Endothelial cell of hepatic sinusoid (primary cell): Measurements from ENCODE around the gene HAPSTR1.
"Not testable (repeated sequence)": the region's sequence is repeated elsewhere in the genome, so short reads cannot be mapped to it uniquely, and the experiment has no call there.

Source experiments
- in situ Hi-C: cut with HindIII; loops from 2 replicates; pipeline ENCODE4 v1.10.0; 2017; ENCODE audit warnings: low sequenced_read_pairs

HAPSTR1 gene

DNA sequence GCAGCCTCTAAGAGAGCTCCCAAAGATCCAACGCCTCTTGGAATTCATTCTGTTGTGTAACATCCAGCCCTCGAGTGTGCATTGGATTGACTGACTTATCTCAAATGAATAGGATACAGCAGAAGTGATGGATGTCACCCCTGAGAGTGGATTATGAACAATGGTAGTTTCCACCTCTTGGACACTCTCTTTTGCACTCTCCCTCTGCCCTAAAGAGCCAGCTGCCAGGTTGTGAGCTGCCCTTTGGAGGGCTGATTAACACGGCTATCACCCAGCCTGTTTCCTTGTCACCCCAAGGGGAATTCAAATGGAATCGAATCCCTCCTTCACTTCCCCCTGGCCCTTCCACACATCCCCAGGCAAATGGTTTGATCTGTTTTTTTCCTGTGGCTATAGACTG, 21.2 kb upstream of the HAPSTR1 start:
- in situ Hi-C loops: no loop called here

DNA sequence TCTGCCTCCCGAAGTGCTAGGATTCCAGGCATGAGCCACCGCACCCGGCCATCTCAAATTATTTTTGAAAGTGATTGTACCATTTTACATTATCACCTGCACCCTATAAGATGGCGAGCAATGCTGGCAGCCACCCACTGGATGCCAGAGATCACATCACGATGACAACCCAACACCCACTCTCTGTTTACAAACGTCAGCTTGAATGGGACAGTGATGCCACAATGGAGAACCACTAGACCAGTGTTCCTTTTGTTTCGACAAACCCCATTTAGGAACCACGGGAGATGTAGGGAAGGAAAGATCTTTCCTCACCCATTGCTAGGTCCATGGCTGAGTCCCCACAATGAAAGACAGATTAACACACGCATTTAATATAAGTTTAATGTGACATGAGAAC, 20.1 kb upstream of the HAPSTR1 start:
- in situ Hi-C loops: no loop called here

DNA sequence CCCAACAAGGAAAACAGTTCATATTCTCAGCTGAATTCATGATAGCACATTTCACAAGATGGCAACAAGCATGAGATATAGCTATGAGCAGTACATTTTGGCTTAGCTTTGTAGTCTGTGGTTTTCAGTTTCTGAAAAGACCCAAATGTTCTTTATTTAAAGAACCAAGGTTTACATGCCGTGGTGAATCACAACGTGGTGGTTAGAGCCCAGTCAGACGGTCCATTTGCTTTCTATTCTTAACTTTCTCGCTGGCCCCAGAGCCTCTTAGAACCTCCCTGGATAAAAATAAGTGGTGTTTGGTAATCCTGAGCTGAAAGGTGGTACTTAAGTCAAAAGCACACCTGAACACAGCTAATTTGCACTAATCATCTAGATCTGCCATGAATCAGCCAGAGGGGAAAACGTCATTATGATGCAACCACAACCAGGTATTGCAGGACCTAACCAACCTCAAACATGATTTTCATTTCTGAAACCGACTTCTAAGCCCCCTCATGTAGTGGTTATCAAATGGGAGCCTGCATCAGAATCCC, 18.6 kb upstream of the HAPSTR1 start:
- in situ Hi-C loops: no loop called here

DNA sequence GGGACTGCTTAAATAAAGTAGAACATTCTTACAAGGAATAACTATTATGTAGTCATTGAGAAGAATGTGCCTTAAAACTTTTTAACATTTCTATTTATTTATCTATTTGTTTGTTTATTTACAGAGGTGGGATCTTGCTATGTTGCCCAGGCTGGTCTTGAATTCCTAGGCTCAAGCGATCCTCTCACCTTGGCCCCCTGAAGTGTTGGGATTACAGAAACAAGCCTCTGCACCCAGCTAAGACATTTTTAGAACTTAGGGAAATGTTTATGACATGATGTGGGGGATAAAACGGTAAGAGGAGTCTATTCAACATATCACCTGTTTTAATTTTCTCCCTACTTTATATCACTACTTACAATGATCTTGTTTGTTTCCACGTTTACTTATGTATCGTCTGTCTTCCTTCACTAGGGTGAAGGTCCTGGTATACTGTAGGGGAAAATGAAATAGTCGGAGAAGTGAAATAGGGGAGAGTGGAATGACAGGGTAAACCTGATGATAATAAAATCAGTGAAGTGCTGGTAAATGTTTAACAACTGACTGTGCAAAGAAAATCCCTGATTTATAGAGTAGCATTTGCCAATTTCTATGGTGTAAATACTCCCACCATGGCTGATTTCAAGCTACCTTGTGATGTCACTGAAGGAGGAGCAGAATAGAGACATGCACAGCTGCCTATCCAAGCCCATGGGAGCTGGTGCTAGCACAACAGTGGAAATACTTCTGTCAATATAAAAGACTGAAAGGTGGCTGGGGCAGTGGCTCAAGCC, 16.0 kb upstream of the HAPSTR1 start:
- in situ Hi-C loops: no loop called here

DNA sequence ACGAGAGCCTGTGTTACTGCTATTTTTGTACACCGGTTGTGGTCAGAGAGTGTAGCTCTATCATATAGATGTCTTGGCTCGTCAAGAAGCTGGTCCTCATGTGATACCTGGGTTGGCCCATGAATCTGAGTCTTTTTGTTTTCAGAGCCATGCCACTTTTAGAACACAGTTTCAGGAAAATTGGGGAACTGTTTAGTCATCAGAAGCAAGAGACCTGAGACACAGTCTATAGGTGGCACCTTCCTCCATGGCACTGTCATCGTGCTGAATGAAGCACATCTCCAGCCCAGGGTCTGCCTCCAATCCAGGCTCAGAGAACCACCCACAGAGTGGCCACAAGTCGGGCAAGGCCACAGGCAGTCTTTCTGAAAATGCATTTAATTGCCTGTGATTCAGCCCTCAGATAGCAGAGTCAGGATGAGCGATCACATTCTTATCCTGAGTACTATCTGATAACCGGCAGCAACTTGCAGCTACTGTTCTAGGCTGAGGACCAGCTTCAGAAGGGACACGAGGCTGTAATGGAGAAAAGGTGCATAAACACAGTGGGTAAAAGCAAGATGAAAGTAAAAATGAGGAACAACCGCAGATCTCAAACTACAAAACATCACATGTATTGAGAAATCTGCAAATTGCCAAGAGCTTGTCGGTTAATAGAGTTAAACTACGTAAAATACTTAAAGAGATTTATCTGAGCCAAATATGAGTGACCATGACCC, 14.2 kb upstream of the HAPSTR1 start:
- in situ Hi-C loops: no loop called here

DNA sequence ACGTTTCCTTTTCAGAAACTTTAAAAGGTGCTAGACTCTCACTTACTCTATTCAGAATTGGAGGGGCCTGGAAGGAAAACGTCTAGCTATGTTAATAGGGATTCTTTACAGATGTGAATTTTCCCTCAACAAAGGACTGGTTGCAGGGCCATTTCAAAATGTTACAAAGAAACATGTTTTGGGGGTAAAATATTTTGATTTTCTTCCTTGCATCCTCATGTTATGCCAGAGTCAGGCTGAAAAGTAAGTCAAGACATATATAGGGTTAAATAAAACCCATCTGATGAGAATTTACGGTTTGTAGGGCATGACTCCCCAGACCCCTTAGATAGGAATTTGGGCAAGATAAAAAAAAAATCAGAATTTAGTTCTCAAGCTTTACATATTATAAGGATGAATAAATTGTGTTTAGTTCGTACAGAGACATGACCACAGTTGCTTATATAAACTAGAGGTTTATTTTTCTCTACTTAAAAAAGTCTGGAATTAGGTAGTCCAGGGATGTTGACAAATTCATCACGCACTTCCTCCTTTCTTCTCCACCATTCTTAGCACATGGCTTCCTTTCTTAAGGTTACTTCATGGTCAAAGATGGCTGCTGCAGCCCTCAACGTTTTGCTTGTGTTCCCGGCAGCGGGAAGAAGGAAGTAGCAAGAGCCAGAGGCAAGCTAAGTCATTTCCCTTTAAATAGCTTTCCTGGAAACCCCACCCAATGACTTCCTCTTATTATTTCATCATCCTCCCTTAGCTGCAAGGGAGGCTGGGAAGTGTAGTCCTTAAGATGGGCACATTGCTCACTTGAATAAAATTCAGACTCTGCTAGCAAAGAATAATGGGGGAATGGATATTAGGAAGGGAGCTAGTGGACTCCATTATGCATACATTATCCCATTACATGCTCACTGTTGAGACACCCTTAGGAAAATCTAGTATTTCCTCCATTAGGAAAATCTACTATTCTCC, 12.7 kb upstream of the HAPSTR1 start:
- in situ Hi-C loops: not testable (repeated sequence)

DNA sequence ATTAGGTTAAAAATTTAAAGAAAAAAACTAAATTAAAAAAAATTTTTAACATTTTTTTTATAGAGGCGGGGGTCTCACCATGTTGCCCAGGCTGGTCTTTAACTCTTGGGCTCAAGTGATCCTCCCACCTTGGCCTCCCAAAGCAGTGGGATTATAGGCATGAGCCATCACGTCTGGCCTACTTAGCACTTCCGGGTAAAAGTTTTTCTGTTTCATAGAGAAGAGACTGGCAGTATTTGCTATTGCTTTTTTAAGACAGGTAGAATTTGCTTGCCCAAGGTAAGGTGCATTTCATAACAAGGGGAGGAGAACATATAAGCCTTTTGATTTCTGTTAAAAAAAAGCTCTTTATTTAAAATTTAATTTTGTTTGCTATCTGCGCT, 12.0 kb upstream of the HAPSTR1 start:
- in situ Hi-C loops: no loop called here

DNA sequence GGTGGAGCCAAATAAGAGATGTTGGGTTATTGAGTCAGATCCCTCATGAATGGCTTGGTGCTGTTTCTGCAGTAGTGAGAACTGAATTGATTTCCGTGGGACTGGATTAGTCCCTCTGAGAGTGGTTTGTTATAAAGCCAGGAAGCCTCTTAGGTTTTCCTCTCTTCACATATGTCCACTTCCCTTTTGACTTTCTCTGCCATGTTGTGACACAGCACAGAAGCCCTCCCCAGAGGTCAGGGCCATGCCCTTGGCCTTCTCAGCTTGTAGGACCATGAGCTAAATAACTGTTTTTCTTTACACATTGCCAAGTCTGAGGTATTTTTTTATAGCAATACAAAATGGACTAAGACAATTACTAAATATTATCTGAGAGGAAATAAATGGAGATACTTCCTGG, 10.3 kb upstream of the HAPSTR1 start:
- in situ Hi-C loops: no loop called here

DNA sequence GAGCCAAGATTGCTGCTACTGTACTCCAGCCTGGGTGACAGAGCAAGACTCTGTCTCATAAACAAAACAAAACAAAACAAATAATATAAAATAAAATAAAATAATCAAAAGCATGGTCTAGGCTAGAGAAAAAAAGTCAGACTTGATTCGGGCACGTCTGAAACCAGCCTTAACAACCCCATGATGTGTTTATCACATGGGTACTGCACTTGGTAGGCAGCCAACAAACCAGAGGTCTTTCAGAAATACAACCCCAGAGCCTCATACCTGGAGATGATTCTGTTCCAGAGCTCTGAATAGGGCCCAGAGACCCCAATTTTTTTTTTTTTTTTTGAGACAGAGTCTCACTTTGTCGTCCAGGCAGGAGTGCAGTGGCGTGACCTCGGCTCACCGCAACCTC, 9.6 kb upstream of the HAPSTR1 start:
- in situ Hi-C loops: no loop called here

DNA sequence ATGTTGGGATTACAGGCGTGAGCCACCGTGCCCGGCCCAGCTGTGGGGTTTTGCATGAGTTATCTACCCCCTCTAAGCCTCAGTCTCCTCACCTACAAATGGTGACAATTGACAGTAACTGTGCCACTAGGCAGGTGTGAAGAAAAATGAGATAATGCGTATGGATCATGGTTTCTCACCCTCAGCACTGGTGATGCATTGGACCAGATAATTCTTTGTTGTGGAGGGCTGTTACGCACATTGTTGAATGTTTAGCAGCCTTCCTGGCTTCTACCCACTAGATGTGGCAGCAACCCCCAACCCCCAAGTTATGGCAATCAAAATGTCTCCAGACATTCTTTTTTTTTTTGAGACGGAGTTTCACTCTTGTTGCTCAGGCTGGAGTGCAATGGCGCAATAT, 9.0 kb upstream of the HAPSTR1 start:
- in situ Hi-C loops: no loop called here

DNA sequence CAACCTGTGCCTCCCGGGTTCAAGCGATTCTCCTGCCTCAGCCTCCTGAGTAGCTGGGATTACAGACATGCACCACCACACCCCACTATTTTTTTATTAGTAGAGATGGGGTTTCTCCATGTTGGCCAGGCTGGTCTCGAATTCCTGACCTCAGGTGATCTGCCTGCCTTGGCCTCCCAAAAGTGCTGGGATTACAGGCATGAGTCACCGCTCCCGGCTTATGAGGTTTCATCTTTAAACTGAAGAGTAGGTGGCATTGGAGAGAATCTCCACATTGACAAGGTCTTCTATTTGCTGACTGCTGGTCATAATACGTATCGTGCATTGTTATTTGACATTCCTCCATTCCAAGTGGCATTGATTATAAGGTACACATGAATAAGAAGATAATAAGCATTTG, 3.7 kb upstream of the HAPSTR1 start:
- in situ Hi-C loops: not testable (repeated sequence)

DNA sequence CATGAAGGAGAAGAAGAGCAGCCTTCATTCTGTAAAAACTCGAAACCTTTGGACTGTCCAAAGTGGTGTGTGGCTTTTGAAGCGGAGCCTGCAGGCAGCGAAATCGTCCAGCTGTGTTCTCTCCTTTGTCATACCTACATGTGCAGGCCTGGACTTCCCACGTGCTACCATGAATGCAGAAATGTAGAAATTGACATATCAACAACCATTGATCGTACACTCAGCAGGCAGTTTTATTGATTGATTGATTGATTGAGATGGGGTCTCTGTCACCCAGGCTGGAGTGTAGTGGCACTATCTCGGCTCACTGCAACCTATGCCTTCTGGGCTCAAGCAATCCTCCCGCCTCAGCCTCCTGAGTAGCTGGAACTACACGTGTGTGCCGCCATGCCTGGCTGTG, 2.6 kb upstream of the HAPSTR1 start:
- in situ Hi-C loops: no loop called here

DNA sequence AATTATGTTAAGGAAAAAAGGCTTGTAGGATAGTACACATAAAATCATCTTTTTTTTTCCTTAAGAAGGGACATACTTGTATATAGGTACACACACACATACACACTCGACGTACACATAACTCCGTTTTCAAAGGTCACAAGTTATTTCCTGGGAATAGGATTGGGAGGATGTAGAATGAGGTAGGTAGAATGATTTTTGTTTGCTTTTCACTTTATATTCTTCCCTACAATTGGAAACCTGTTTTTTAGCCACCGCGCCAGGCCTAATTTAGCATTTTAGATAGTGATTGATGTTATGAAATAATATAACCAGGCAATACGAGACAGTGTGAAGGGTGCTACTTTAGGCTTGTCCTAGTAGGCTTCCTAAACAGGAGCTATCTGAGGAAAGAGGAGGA, 1.8 kb upstream of the HAPSTR1 start:
- in situ Hi-C loops: no loop called here

DNA sequence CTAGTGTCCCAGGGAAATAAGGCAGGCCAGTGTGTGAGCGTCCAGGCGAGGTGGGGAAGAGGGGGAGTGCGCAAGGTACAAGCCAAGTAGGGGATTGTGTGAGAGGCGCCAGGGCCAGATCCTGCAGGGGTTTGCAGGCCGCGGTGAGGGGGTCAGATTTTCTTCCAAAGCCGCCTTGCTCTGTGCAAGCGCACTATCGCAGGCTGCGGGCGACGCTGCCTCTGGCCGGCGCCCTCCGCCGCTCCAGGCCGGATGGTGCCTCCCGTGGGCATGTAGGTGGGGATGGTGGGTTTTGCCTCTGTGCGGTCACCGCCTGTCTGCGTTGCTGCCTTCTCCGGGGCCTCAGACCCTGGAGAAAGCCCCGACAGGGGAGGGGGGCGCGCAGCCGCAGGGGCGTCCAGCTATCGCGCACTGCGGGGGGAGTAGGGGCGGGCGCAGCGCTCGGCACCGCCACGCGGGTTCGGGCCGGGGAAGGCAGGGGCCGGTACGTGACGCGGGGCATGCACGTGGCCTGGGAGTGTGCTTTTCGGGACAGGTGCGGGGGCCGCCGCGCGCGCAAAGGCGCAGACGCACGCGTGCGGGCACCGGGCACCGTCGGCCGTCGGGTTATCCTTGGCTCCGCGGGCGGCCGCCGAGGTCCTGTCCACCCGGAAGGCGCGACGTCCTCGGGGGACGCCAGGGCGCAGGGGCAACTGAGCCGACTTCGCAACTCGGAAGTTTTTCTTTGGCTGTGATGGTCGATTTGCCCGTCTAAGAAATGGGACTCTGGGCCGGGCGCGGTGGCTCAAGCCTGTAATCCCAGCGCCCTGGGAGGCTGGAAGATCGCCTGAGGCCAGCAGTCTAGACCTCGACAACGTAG, 1.1 kb upstream of the HAPSTR1 start:
- in situ Hi-C loops: no loop called here

DNA sequence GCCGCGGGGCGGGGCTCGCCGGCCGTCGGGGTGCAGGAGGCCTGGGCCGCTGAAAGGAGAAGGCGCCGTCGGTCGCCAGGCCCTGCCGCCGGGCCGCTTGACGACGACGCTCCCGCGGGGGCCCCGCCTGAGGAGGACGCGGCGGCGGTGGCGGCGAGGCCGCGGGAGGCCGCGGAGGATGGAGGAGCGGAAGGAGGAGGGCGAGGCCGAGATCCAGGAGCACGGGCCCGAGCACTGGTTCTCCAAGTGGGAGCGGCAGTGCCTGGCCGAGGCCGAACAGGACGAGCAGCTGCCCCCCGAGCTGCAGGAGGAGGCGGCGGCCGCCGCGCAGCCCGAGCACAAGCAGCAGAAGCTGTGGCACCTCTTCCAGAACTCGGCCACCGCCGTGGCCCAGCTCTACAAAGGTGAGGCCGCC, 430 bp downstream of the HAPSTR1 start:
- in situ Hi-C loops: no loop called here

DNA sequence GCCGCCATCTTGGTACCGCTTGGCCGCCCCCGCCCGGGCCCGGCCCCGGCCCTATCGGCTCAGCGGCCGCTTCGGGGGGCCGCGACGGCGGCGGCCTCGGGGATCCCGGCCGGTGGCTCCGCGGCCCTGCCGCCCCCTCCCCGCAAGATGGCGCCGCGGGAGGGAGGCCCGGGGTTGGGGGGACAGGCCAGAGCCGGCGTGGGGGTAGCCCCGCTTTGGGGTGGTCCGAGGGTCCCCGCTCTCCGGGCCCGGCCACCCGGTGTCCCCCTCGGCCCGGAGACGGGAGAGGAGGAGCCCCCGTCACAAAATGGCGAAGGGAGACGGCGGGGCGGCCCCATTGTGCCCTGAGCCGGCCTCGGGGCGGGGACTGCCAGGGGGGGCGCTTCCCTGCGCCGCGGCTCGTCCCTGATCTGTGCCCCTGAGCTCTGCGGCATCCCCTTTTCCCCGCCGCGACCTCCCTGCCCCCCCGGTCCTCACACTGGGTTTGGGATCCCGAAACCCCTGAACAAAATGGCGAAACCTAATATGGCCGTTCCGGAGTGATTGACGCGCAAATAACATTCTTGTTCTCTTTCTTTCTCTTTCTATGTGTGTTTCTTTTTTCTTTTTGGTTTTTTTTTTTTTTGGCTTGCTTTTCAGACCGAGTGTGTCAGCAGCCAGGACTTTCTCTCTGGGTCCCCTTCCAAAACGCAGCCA, 986 bp downstream of the HAPSTR1 start:
- in situ Hi-C loops: no loop called here

DNA sequence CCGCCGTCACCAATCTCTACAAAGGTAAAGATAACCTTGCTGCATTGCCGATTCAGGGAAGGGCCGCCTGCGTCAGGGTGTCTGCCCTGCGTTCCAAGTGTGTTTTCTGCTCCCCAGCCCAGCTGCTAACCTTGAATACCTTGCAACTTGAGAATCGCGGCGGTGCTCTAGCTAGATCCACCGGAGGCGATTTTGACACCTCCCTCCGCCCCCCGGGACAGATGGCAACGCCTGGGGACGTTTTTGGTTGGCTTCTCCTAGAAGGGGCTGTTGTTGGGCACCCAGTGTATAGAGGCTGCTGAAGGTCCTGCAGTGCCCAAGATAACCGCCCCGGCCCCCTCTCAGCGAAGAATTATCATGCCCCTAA, 1.5 kb downstream of the HAPSTR1 start:
- in situ Hi-C loops: no loop called here

DNA sequence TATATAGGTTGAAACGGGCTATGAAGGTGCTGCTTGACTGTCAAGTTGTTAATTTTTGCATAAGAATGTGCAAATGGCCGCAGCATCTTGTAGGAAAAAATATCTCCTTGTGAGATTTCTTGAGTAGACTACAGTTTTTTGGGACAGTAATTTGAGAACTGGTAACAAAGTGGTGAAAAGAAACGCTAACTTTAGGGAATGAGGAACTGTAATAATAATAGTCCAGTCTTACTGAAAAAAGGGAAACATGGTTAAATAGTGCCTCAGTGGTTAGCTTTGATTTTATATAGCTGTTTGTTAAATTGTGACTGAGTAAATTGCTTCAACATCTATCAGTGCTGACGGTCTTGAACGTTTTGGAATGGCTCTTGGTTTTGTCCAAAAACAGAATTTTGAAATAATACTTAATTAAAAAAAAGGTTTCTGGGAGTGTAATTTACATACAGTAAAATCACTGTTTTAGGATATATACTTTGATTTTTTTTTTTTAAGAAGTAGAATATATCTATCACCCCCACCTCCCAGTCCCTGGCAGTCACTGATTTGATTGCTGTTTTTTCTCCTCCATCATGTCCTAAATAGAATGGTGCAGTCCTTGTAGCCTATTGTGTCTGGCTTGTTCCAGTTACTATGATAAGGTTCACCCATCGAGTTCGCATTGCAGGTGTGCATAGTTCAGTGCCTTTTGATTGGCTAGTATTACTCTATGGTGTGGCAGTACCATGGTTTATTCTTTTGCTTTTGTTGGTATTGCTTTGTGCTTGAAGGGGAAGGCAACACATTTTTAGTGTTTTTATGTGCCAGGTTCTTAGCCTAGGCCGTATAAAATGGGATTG, 2.8 kb downstream of the HAPSTR1 start:
- in situ Hi-C loops: no loop called here

DNA sequence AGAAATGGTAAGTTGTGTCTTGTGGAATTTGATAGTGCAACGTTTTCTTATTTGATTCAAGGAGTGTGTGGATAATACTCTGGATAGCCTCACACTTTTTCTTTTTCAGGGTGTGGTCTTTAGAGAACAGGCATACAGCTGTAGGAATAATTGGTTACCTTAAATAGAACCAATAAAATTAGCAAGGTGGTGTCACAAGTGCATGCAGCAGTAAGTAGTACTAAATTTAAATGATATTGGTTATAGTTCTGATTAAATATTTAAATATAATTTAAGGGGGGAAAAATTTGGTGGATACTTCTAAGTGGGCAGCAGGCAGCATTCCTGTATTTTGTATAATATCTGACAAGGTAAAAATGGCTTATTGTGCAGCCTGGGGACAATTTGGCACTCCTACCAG, 3.7 kb downstream of the HAPSTR1 start:
- in situ Hi-C loops: no loop called here
